ENCODE measurements around the gene ZNF3.

DNA sequence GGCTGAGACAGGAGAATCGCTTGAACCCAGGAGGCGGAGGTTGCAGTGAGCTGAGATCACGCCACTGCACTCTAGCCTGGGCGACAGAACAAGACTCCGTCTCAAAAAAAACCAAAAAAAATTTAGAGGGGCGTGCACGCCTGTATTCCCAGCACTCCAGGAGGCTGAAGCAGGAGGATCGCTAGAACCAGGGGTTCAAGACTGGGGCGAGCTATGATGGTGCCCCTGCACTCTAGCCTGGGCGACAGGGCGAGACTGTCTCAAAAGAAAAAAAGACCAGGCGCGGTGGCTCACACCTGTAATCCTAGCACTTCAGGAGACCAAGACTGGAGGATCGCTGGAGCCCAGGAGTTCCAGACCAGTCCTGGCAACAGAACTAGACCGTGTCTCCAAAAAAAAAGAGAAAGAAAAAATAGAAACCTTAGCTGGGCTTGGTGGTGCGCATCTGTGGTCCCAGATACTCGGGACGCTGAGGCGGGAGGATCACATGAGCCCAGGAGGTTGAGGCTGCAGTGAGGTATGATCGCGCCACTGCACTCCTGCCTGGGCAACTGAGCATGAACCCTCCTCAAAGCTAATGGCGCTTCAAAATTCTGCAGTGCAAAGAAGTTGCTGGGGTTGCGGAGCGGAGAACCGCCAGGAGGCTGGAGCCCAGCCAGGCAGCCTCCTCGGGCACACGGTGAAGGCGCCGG is 44.9 kb upstream of the ZNF3 start:
- TF ChIP-seq, protein P1, sequence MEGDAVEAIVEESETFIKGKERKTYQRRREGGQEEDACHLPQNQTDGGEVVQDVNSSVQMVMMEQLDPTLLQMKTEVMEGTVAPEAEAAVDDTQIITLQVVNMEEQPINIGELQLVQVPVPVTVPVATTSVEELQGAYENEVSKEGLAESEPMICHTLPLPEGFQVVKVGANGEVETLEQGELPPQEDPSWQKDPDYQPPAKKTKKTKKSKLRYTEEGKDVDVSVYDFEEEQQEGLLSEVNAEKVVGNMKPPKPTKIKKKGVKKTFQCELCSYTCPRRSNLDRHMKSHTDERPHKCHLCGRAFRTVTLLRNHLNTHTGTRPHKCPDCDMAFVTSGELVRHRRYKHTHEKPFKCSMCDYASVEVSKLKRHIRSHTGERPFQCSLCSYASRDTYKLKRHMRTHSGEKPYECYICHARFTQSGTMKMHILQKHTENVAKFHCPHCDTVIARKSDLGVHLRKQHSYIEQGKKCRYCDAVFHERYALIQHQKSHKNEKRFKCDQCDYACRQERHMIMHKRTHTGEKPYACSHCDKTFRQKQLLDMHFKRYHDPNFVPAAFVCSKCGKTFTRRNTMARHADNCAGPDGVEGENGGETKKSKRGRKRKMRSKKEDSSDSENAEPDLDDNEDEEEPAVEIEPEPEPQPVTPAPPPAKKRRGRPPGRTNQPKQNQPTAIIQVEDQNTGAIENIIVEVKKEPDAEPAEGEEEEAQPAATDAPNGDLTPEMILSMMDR (IDR thresholded peaks at IDR 0.05) = peak in 1 of 2 donors; percentile 1
- TF ChIP-seq EP300 (IDR thresholded peaks at IDR 0.05) = no peak
